Endothelial cell of umbilical vein (primary cell): ENCODE measurements around the gene KRTAP5-1.

Source experiments
- JUN ChIP-seq: IDR thresholded peaks from 2 replicates; pipeline ENCODE4 v1.6.1; 2011; ENCODE audit warnings: borderline replicate concordance, low read depth; ENCODE audit not compliant: insufficient read length, insufficient read depth
- POLR2A ChIP-seq: IDR thresholded peaks from 2 replicates; pipeline ENCODE4 v1.6.1; 2012; ENCODE audit warnings: low read depth, mild to moderate bottlenecking, control low read depth, low read length
- POLR2AphosphoS5 ChIP-seq: IDR thresholded peaks from 2 replicates; pipeline ENCODE4 v1.6.1; 2012; ENCODE audit warnings: low read depth, mild to moderate bottlenecking, control low read depth, low read length, moderate library complexity; ENCODE audit not compliant: insufficient read depth
- TF ChIP-seq, protein P1 (sequence below), 2 donors: IDR thresholded peaks; 1 replicate in 1 of 2; 2 replicates in 1 of 2; pipeline ENCODE4 v1.5.1; 2011; ENCODE audit warnings: low read length in 2 of 2, mild to moderate bottlenecking in 2 of 2, moderate library complexity in 2 of 2, control low read depth in 1 of 2, inconsistent platforms in 1 of 2, low read depth in 1 of 2; ENCODE audit not compliant: insufficient read depth in 1 of 2; ENCODE audit errors: extremely low read depth in 1 of 2
- TF ChIP-seq, protein P2 (sequence below): IDR thresholded peaks from 2 replicates; pipeline ENCODE4 v1.6.1; 2011; ENCODE audit not compliant: insufficient read depth, insufficient read length

DNA sequence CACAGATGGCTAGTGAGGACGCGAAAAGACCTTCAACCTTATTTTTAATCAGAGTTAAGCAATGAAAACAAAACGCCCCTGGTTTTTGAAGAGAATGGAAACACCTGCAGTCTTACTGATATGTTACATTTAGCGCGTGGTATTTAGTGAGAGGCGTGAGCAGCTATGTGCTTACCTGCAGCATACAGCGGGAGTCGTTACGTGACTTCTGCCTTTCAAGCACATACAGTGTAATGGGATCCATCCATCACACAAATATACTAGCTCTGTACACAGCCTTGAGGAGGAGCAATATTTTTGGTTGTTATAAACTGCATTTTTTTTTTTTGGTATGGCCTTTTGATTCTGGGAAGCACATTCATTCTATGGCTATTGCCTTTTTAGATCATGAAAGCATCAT lies 7.5 kb upstream of the KRTAP5-1 start:
- TF ChIP-seq, protein P1, sequence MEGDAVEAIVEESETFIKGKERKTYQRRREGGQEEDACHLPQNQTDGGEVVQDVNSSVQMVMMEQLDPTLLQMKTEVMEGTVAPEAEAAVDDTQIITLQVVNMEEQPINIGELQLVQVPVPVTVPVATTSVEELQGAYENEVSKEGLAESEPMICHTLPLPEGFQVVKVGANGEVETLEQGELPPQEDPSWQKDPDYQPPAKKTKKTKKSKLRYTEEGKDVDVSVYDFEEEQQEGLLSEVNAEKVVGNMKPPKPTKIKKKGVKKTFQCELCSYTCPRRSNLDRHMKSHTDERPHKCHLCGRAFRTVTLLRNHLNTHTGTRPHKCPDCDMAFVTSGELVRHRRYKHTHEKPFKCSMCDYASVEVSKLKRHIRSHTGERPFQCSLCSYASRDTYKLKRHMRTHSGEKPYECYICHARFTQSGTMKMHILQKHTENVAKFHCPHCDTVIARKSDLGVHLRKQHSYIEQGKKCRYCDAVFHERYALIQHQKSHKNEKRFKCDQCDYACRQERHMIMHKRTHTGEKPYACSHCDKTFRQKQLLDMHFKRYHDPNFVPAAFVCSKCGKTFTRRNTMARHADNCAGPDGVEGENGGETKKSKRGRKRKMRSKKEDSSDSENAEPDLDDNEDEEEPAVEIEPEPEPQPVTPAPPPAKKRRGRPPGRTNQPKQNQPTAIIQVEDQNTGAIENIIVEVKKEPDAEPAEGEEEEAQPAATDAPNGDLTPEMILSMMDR (IDR thresholded peaks at IDR 0.05; ENCODE audit: extremely low read depth in 1 of 2, insufficient read depth in 1 of 2, low read depth in 1 of 2, low read length in 2 of 2) = no peak
- no peak for TF ChIP-seq JUN
- no peak for TF ChIP-seq POLR2AphosphoS5
- TF ChIP-seq POLR2A = no peak
- TF ChIP-seq, protein P2, sequence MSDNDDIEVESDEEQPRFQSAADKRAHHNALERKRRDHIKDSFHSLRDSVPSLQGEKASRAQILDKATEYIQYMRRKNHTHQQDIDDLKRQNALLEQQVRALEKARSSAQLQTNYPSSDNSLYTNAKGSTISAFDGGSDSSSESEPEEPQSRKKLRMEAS = no peak
